Chondrocyte (in vitro differentiated cells): Measurements from ENCODE around the gene TST. TPM values are rescaled to one million over a fixed set of nuclear protein-coding genes. Genes with fewer than 3 reads are reported as not detected.

Experiments
- DNase-seq: peaks from one replicate; pipeline ENCODE4 v3.0.0; 2021; ENCODE audit warnings: mixed read lengths, low spot score
- H3K27ac Mint-ChIP-seq: one replicate; pipeline ENCODE4 v1.8.0; 2021; ENCODE audit warnings: mild to moderate bottlenecking, moderate library complexity, mixed read lengths; ENCODE audit not compliant: unreplicated experiment
- H3K27me3 Mint-ChIP-seq: 2 replicates; pipeline ENCODE4 v1.8.0; 2021; ENCODE audit warnings: low read depth, mixed read lengths
- H3K36me3 Mint-ChIP-seq: 2 replicates; pipeline ENCODE4 v1.8.0; 2021; ENCODE audit warnings: low read depth, mixed read lengths
- H3K4me1 Mint-ChIP-seq: 2 replicates; pipeline ENCODE4 v1.8.0; 2021; ENCODE audit warnings: low read depth, mild to moderate bottlenecking, mixed read lengths
- H3K4me3 Mint-ChIP-seq: one replicate; pipeline ENCODE4 v1.8.0; 2021; ENCODE audit warnings: mild to moderate bottlenecking, moderate library complexity, mixed read lengths; ENCODE audit not compliant: unreplicated experiment
- H3K9me3 Mint-ChIP-seq: 2 replicates; pipeline ENCODE4 v1.8.0; 2021; ENCODE audit warnings: low read depth, mixed read lengths
- CTCF ChIP-seq: fragments of 200-600 bp; sonication (generic); IDR thresholded peaks from 2 replicates; pipeline ENCODE4 v1.5.0; 2021; ENCODE audit warnings: antibody characterized with exemption, mild to moderate bottlenecking, moderate library complexity
- total RNA-seq: library from RNA; stranded (reverse); gene quantifications from 3 replicates; pipeline ENCODE4 v1.2.1, GENCODE V29; 2021

The TST gene
- total RNA-seq, 1 donor from 2014 or later: 24.9 TPM

GRCh38 chr22:37064553-37064952 is 45.3 kb upstream of the TST start:
- H3K27me3 Mint-ChIP-seq: peaks cover 24% of the 10 kb centered on the region
- no peak overlapping the region for H3K27ac Mint-ChIP-seq
- no peak for TF ChIP-seq CTCF
- no peak overlapping the region for H3K4me3 Mint-ChIP-seq
- peaks cover 3% of the 10 kb centered on the region for H3K36me3 Mint-ChIP-seq
- H3K9me3 Mint-ChIP-seq: no peaks in the 10 kb centered on the region
- no peaks in the 10 kb centered on the region for H3K4me1 Mint-ChIP-seq
- DNase-seq: no peak

- H3K4me1 Mint-ChIP-seq: no peaks in the 10 kb centered on the region
- no peak overlapping the region for H3K27ac Mint-ChIP-seq
- no peaks in the 10 kb centered on the region for H3K9me3 Mint-ChIP-seq
- peaks cover 3% of the 10 kb centered on the region for H3K36me3 Mint-ChIP-seq
- H3K27me3 Mint-ChIP-seq: peaks cover 22% of the 10 kb centered on the region
- no peak for TF ChIP-seq CTCF
- DNase-seq: no peak
- H3K4me3 Mint-ChIP-seq: no peak overlapping the region
These were observed 44.5 kb upstream of the TST start for GRCh38 chr22:37063431-37064420.

GRCh38 chr22:37062702-37063381 is 43.6 kb upstream of the TST start:
- no peak for DNase-seq
- Mint-ChIP-seq H3K4me3 (no peak overlapping the region), H3K9me3 (no peaks in the 10 kb centered on the region), H3K4me1 (no peaks in the 10 kb centered on the region), H3K27me3 (peaks cover 14% of the 10 kb centered on the region), H3K27ac (no peak overlapping the region), H3K36me3 (peaks cover 4% of the 10 kb centered on the region)
- no peak for TF ChIP-seq CTCF

- no peak overlapping the region for H3K27ac Mint-ChIP-seq
- DNase-seq: no peak
- no peak for TF ChIP-seq CTCF
- no peaks in the 10 kb centered on the region for H3K9me3 Mint-ChIP-seq
- no peak overlapping the region for H3K4me3 Mint-ChIP-seq
- peaks cover 9% of the 10 kb centered on the region for H3K27me3 Mint-ChIP-seq
- no peaks in the 10 kb centered on the region for H3K4me1 Mint-ChIP-seq
- H3K36me3 Mint-ChIP-seq: peaks cover 6% of the 10 kb centered on the region
These were observed 43.1 kb upstream of the TST start for GRCh38 chr22:37062376-37062675.

GRCh38 chr22:37061611-37062375 is 42.5 kb upstream of the TST start:
- DNase-seq: no peak
- H3K4me1 Mint-ChIP-seq: no peaks in the 10 kb centered on the region
- no peak overlapping the region for H3K27ac Mint-ChIP-seq
- H3K36me3 Mint-ChIP-seq: peaks cover 8% of the 10 kb centered on the region
- no peak overlapping the region for H3K4me3 Mint-ChIP-seq
- peaks cover 4% of the 10 kb centered on the region for H3K27me3 Mint-ChIP-seq
- TF ChIP-seq CTCF: no peak
- no peaks in the 10 kb centered on the region for H3K9me3 Mint-ChIP-seq
